SK-N-SH (cell line): ENCODE data around the gene C2orf49. TPM values are rescaled to one million over a fixed set of nuclear protein-coding genes. Genes with fewer than 3 reads are reported as not detected.

ENCODE experiments used
- CTCF ChIA-PET: fragments of 300-600, 350-600 bp; formaldehyde crosslinking; extraction: SDS; loops from one replicate; lab custom pipeline; 2021; lab: Yijun Ruan, JAX
- POLR2A ChIA-PET: fragments of 350-600 bp; sonication (Branson Sonifier 250); formaldehyde crosslinking; extraction: SDS; loops from one replicate; lab custom pipeline; 2020; ENCODE audit warnings: antibody characterized with exemption, inconsistent platforms; lab: Yijun Ruan, JAX
- DNase-seq: peaks from one replicate; pipeline ENCODE4 v3.0.0; 2012
- H2AFZ ChIP-seq: fragments of 200-600 bp; sonication (generic); 2 replicates; pipeline ENCODE4 v1.8.1; 2016; ENCODE audit warnings: antibody characterized with exemption, mild to moderate bottlenecking, low read depth
- H3F3A ChIP-seq: fragments of 200-600 bp; sonication (generic); replicated peaks from 2 replicates; pipeline ENCODE3; 2016; ENCODE audit warnings: antibody characterized with exemption, mild to moderate bottlenecking; ENCODE audit not compliant: insufficient read depth
- H3K27ac ChIP-seq, 2 experiments: fragments of 200-500 bp in 1 of 2; fragments of 200-600 bp in 1 of 2; sonication (Bioruptor generic) in 1 of 2; sonication (generic), shearing (Covaris generic) in 1 of 2; 2 replicates each; pipeline versions ENCODE4 v1.5.1 to v1.6.1; 2014 to 2016; ENCODE audit warnings: low read depth in 2 of 2, inconsistent platforms in 1 of 2, low read length in 1 of 2, mild to moderate bottlenecking in 1 of 2, mixed read lengths in 1 of 2
- H3K27me3 ChIP-seq: fragments of 200-600 bp; sonication (generic), shearing (Covaris generic); 2 replicates; pipeline ENCODE4 v1.6.1; 2016; ENCODE audit warnings: mixed run types; ENCODE audit not compliant: insufficient read depth
- H3K36me3 ChIP-seq, 2 experiments: fragments of 200-500 bp in 1 of 2; fragments of 200-600 bp in 1 of 2; sonication (Bioruptor generic) in 1 of 2; sonication (generic) in 1 of 2; replicated peaks in 1 of 2; 2 replicates each; pipeline versions ENCODE3 to v1.5.1; 2014 to 2016; ENCODE audit warnings: low read length in 1 of 2, mild to moderate bottlenecking in 1 of 2; ENCODE audit not compliant: insufficient read depth in 2 of 2, control insufficient read depth in 1 of 2
- H3K4me1 ChIP-seq, 2 experiments: fragments of 200-500 bp in 1 of 2; fragments of 200-600 bp in 1 of 2; sonication (Bioruptor generic) in 1 of 2; sonication (generic), shearing (Covaris generic) in 1 of 2; 2 replicates each; pipeline versions ENCODE4 v1.5.1 to v1.6.1; 2014 to 2016; ENCODE audit warnings: low read depth in 1 of 2, low read length in 1 of 2, mixed run types in 1 of 2; ENCODE audit not compliant: insufficient read depth in 2 of 2, control insufficient read depth in 1 of 2
- H3K4me2 ChIP-seq: fragments of 200-600 bp; sonication (generic), shearing (Covaris generic); 2 replicates; pipeline ENCODE4 v1.6.1; 2017; ENCODE audit warnings: mixed run types
- H3K4me3 ChIP-seq, 2 experiments: fragments of 200-500 bp in 1 of 2; fragments of 200-600 bp in 1 of 2; sonication (Bioruptor generic) in 1 of 2; sonication (generic), shearing (Covaris generic) in 1 of 2; 2 replicates each; pipeline versions ENCODE4 v1.5.1 to v1.8.1; 2014 to 2016; ENCODE audit warnings: low read depth in 2 of 2, inconsistent platforms in 1 of 2, low read length in 1 of 2, mild to moderate bottlenecking in 1 of 2, mixed read lengths in 1 of 2, moderate library complexity in 1 of 2
- H3K79me2 ChIP-seq: fragments of 200-600 bp; sonication (generic); 2 replicates; pipeline ENCODE4 v1.8.1; 2017; ENCODE audit warnings: mild to moderate bottlenecking; ENCODE audit not compliant: insufficient read depth
- H3K9ac ChIP-seq: fragments of 200-600 bp; sonication (generic); 2 replicates; pipeline ENCODE4 v1.6.1; 2017; ENCODE audit warnings: mixed run types
- H3K9me2 ChIP-seq: fragments of 200-600 bp; sonication (generic); 2 replicates; pipeline ENCODE4 v1.6.1; 2017; ENCODE audit warnings: mixed run types
- H3K9me3 ChIP-seq: fragments of 200-600 bp; sonication (generic); 2 replicates; pipeline ENCODE4 v1.6.1; 2017; ENCODE audit warnings: mixed run types, mild to moderate bottlenecking, moderate library complexity
- H4K20me1 ChIP-seq: fragments of 200-600 bp; sonication (generic); 2 replicates; pipeline ENCODE4 v1.6.1; 2017; ENCODE audit warnings: mild to moderate bottlenecking, mixed run types; ENCODE audit not compliant: insufficient read depth
- ELF1 ChIP-seq: IDR thresholded peaks from 2 replicates; pipeline ENCODE4 v1.4.0; 2012
- FOXM1 ChIP-seq: IDR thresholded peaks from 2 replicates; pipeline ENCODE4 v1.4.0; 2012; ENCODE audit warnings: low read depth, mild to moderate bottlenecking
- IRF3 ChIP-seq: fragments of 150-350 bp; IDR thresholded peaks from 2 replicates; pipeline ENCODE4 v1.6.1; 2016; ENCODE audit warnings: mild to moderate bottlenecking, low read depth, low read length
- MEF2A ChIP-seq: IDR thresholded peaks from 2 replicates; pipeline ENCODE4 v1.4.0; 2012; ENCODE audit warnings: low read depth, borderline replicate concordance
- NRF1 ChIP-seq: IDR thresholded peaks from 2 replicates; pipeline ENCODE4 v1.6.1; 2012; ENCODE audit warnings: low read depth, mild to moderate bottlenecking, low read length
- PBX3 ChIP-seq: IDR thresholded peaks from 2 replicates; pipeline ENCODE4; 2012
- POLR2AphosphoS5 ChIP-seq: IDR thresholded peaks from 2 replicates; pipeline ENCODE4 v1.6.1; 2012; ENCODE audit warnings: low read depth, low read length
- RAD21 ChIP-seq: IDR thresholded peaks from 2 replicates; pipeline ENCODE4 v1.6.1; 2012; ENCODE audit warnings: mild to moderate bottlenecking, low read length
- RXRA ChIP-seq: IDR thresholded peaks from 2 replicates; pipeline ENCODE4 v1.4.0; 2012; ENCODE audit warnings: low read depth, mild to moderate bottlenecking, borderline replicate concordance
- SIN3A ChIP-seq: IDR thresholded peaks from 2 replicates; pipeline ENCODE4 v1.6.1; 2012; ENCODE audit warnings: low read depth, mild to moderate bottlenecking, low read length, moderate library complexity, borderline replicate concordance
- SMC3 ChIP-seq: IDR thresholded peaks from 2 replicates; pipeline ENCODE4 v1.6.1; 2012; ENCODE audit warnings: low read depth, low read length, improper control_type of control experiment
- WGBS: methylation state at CpG from one replicate; pipeline ENCODE4 v1.1.6; 2017; ENCODE audit warnings: low lambda C conversion rate; 5-methylcytosine and 5-hydroxymethylcytosine counted together
- polyA plus RNA-seq, 3 experiments: library from polyadenylated mRNA; depleted of rRNA; stranded (reverse); fragments of >200 nt; gene quantifications; 2 replicates each; pipeline ENCODE4 v1.2.3, GENCODE V29; 2012
- TF ChIP-seq, protein P1 (sequence below): IDR thresholded peaks from 2 replicates; pipeline ENCODE4 v1.4.0; 2012; ENCODE audit warnings: low read depth
- TF ChIP-seq, protein P2 (sequence below): IDR thresholded peaks from 2 replicates; pipeline ENCODE4 v1.4.0; 2012; ENCODE audit warnings: low read depth, borderline replicate concordance

C2orf49 gene
- polyA plus RNA-seq, 1 of the 3 experiments (the other 2 are of a cell fraction) = 7.6 TPM

GRCh38 chr2:105385731-105386540 lies 48.6 kb downstream of the C2orf49 start:
- Histone ChIP-seq H3K4me1 (0 out of 4 replicates have a peak, but pooled peaks cover 0 to 7% of the 10 kb centered on the region in 2 experiments), H3K36me3 (peaks cover 20 to 56% of the 10 kb centered on the region in 2 experiments), H3K9ac (no peak overlapping the region), H3K9me3 (no peaks in the 10 kb centered on the region), H3K9me2 (no peaks in the 10 kb centered on the region), H3K4me2 (no peak overlapping the region), H3F3A (peaks cover 21% of the 10 kb centered on the region), H3K4me3 (no peak overlapping the region), H3K27ac (no peak overlapping the region), H4K20me1 (peaks cover 18% of the 10 kb centered on the region; the same call in 1 of the 2 replicates), H3K79me2 (peaks cover 90% of the 10 kb centered on the region), H3K27me3 (no peaks in the 10 kb centered on the region), H2AFZ (no peak overlapping the region)
- WGBS = 95% methylated on average over 16 of the region's 20 CpGs
- POLR2A ChIA-PET = no interaction called here
- TF ChIP-seq IRF3 (no peak), NRF1 (no peak), PBX3 (no peak), RXRA (no peak), ELF1 (no peak), SMC3 (no peak)
- TF ChIP-seq, protein P1, sequence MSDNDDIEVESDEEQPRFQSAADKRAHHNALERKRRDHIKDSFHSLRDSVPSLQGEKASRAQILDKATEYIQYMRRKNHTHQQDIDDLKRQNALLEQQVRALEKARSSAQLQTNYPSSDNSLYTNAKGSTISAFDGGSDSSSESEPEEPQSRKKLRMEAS = no peak
- DNase-seq = no peak
- CTCF ChIA-PET = interaction anchor here (0.9 to 2.0 kb wide), 2 partner anchors 8 to 13 kb away, joined by 5 to 6 read pairs; partner anchors contain the start of gene FHL2

DNA sequence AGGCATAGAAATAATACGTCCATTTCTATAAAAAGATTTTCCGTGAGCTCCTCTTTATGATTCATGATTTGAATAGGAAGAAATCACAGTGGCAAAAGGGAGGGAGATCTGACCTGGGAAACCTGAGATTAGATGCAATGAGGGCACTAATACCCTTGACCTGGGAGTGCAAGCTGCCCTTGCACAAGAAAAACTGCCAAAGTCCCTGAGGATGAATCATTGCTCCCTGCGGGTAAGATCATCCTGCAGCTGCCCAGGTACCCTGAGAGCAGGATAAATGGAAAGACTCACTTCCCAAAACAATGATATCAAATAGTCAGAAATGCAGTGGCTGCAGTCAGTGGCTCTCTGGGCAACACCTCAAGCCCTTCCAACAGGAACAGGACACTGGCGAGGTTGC lies 49.9 kb downstream of the C2orf49 start:
- Histone ChIP-seq H2AFZ (no peak overlapping the region), H3K27me3 (no peaks in the 10 kb centered on the region), H3K9me3 (no peaks in the 10 kb centered on the region), H3K4me3 (no peak overlapping the region), H3K4me2 (no peak overlapping the region), H4K20me1 (peaks cover 21% of the 10 kb centered on the region; the same call in 1 of the 2 replicates), H3K27ac (no peak overlapping the region), H3K4me1 (peaks cover 0 to 15% of the 10 kb centered on the region in 2 experiments; a peak in 1 of 4 replicates), H3K36me3 (peaks cover 17 to 56% of the 10 kb centered on the region in 2 experiments), H3F3A (peaks cover 23% of the 10 kb centered on the region), H3K9ac (no peak overlapping the region), H3K79me2 (peaks cover 94% of the 10 kb centered on the region), H3K9me2 (no peaks in the 10 kb centered on the region)
- POLR2A ChIA-PET = no interaction called here
- CTCF ChIA-PET = interaction anchor here (0.9 to 2.8 kb wide), 3 partner anchors 9 to 134 kb away, joined by 5 to 8 read pairs (median 6); partner anchors contain the start of gene FHL2
- WGBS = 84% methylated on average over 4 of the region's 4 CpGs
- TF ChIP-seq PBX3 = no peak
- TF ChIP-seq RAD21 = no peak
- TF ChIP-seq FOXM1 = no peak
- no peak for TF ChIP-seq MEF2A
- TF ChIP-seq SIN3A = no peak
- TF ChIP-seq, protein P2, sequence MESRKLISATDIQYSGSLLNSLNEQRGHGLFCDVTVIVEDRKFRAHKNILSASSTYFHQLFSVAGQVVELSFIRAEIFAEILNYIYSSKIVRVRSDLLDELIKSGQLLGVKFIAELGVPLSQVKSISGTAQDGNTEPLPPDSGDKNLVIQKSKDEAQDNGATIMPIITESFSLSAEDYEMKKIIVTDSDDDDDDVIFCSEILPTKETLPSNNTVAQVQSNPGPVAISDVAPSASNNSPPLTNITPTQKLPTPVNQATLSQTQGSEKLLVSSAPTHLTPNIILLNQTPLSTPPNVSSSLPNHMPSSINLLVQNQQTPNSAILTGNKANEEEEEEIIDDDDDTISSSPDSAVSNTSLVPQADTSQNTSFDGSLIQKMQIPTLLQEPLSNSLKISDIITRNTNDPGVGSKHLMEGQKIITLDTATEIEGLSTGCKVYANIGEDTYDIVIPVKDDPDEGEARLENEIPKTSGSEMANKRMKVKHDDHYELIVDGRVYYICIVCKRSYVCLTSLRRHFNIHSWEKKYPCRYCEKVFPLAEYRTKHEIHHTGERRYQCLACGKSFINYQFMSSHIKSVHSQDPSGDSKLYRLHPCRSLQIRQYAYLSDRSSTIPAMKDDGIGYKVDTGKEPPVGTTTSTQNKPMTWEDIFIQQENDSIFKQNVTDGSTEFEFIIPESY = no peak
- TF ChIP-seq POLR2AphosphoS5 = no peak
- DNase-seq = no peak
